ENCODE results near the gene DIAPH3. TPM values are rescaled to one million over a fixed set of nuclear protein-coding genes. Genes with fewer than 3 reads are reported as not detected.

Gene DIAPH3
- total RNA-seq, 1 experiment from 2014 or later = 27.6 TPM

DNA sequence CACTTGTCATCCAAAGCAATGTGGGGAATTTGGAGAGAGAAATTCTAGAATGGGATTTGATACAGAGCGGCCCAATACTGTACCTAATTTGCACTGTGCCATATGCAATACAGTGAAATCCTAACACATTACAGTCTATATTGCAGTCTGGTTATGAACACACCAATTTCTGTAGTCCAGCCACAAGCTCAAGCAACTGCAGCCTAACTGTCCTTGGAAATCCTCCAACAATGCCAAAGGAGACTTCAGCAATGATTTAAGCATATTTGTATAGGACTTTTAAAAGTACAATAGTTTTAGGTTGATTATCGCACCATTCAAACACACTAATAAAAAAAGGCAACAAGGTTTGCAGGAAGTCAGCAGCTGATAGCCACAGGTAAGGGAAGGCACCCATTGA, 17.3 kb downstream of the DIAPH3 start (continued):
- TF ChIP-seq E2F5 (CRISPR knock-in tag; IDR thresholded peaks at IDR 0.05) = no peak

DNA sequence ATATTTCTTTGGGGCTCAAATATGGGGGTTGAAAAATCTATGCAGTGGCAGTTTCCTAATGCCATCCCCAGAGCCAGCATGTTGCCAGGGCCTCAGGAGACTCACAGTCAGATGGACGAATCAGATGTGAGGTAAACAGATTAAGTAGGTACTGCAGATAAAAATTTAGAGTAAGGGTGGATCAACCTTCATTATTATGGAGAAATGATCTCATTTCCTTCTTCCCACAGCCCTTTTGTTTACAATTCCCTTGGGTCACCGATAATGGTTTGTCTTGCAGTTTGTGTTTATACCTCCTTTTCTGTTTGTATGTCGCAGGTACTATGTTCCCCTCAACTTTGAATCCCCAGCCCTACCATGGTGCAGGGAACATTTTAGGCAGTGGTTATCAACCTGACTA, 20.0 kb downstream of the DIAPH3 start:
- Mint-ChIP-seq H3K27ac (peak overlapping the region; percentile 84), H3K4me1 (peaks cover 30% of the 10 kb centered on the region), H3K27me3 (ENCODE audit: low read depth) (no peaks in the 10 kb centered on the region), H3K4me3 (no peak overlapping the region), H3K9me3 (0 out of 2 replicates have a peak, but pooled peaks cover 3% of the 10 kb centered on the region), H3K36me3 (peaks cover 3% of the 10 kb centered on the region; the same call in 1 of the 2 replicates)
- CTCF ChIA-PET = interaction anchor here (1.5 kb wide), 1 partner anchor 83 kb away, joined by 4 read pairs; no protein-coding TSS in a partner anchor
- POLR2A ChIA-PET = no interaction called here
- TF ChIP-seq NR2C2 (CRISPR knock-in tag; IDR thresholded peaks at IDR 0.05) (no peak), ETV6 (CRISPR knock-in tag; IDR thresholded peaks at IDR 0.05) (no peak), USF2 (CRISPR knock-in tag; IDR thresholded peaks at IDR 0.05) (no peak), KAT7 (CRISPR knock-in tag; IDR thresholded peaks at IDR 0.05; ENCODE audit: borderline replicate concordance) (no peak), CREM (CRISPR knock-in tag; IDR thresholded peaks at IDR 0.05) (no peak), ATF1 (CRISPR knock-in tag; IDR thresholded peaks at IDR 0.05) (no peak), MXD4 (CRISPR knock-in tag; IDR thresholded peaks at IDR 0.05; ENCODE audit: borderline replicate concordance) (no peak), ZNF232 (CRISPR knock-in tag; IDR thresholded peaks at IDR 0.05) (no peak), GABPB1 (CRISPR knock-in tag; IDR thresholded peaks at IDR 0.05) (no peak), SP1 (CRISPR knock-in tag; conservative IDR thresholded peaks at IDR 0.05) (no peak), TP53 (CRISPR knock-in tag; IDR thresholded peaks at IDR 0.05) (no peak), CREB1 (CRISPR knock-in tag; IDR thresholded peaks at IDR 0.05) (no peak), NR1H2 (CRISPR knock-in tag; IDR thresholded peaks at IDR 0.05) (no peak), ZNF396 (CRISPR knock-in tag; IDR thresholded peaks at IDR 0.05; ENCODE audit: borderline replicate concordance) (no peak), ZNF425 (CRISPR knock-in tag; conservative IDR thresholded peaks at IDR 0.05) (no peak), JAZF1 (CRISPR knock-in tag; IDR thresholded peaks at IDR 0.05) (no peak), ZNF219 (CRISPR knock-in tag; IDR thresholded peaks at IDR 0.05; ENCODE audit: borderline replicate concordance) (no peak)
- TF ChIP-seq, protein P1, sequence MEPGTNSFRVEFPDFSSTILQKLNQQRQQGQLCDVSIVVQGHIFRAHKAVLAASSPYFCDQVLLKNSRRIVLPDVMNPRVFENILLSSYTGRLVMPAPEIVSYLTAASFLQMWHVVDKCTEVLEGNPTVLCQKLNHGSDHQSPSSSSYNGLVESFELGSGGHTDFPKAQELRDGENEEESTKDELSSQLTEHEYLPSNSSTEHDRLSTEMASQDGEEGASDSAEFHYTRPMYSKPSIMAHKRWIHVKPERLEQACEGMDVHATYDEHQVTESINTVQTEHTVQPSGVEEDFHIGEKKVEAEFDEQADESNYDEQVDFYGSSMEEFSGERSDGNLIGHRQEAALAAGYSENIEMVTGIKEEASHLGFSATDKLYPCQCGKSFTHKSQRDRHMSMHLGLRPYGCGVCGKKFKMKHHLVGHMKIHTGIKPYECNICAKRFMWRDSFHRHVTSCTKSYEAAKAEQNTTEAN (CRISPR knock-in tag; IDR thresholded peaks at IDR 0.05) = no peak
- TF ChIP-seq, protein P2, sequence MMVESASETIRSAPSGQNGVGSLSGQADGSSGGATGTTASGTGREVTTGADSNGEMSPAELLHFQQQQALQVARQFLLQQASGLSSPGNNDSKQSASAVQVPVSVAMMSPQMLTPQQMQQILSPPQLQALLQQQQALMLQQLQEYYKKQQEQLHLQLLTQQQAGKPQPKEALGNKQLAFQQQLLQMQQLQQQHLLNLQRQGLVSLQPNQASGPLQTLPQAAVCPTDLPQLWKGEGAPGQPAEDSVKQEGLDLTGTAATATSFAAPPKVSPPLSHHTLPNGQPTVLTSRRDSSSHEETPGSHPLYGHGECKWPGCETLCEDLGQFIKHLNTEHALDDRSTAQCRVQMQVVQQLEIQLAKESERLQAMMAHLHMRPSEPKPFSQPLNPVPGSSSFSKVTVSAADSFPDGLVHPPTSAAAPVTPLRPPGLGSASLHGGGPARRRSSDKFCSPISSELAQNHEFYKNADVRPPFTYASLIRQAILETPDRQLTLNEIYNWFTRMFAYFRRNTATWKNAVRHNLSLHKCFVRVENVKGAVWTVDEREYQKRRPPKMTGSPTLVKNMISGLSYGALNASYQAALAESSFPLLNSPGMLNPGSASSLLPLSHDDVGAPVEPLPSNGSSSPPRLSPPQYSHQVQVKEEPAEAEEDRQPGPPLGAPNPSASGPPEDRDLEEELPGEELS (CRISPR knock-in tag; IDR thresholded peaks at IDR 0.05) = no peak
- DNase-seq (ENCODE audit: low spot score) (no peak), ATAC-seq (peak; percentile 69)

Data from WTC11 (cell line).